SJCRH30 (cell line): ENCODE results near the gene BRINP2. TPM values are rescaled to one million over a fixed set of nuclear protein-coding genes. Genes with fewer than 3 reads are reported as not detected.
"Not testable (repeated sequence)": the region's sequence is repeated elsewhere in the genome, so short reads cannot be mapped to it uniquely, and the experiment has no call there.

ENCODE experiments used
- DNase-seq, 2 experiments: peaks; one replicate each; pipeline ENCODE4 v3.0.0-alpha.2; 2015 to 2020
- H3K27ac ChIP-seq: fragments of 250-450 bp; sonication (Bioruptor Pico); 2 replicates; pipeline ENCODE4 v1.5.1; 2020; ENCODE audit warnings: mild to moderate bottlenecking, moderate library complexity
- H3K27me3 ChIP-seq: fragments of 250-450 bp; sonication (Bioruptor Pico); 2 replicates; pipeline ENCODE4 v1.5.1; 2020; ENCODE audit warnings: mild to moderate bottlenecking, moderate library complexity
- H3K36me3 ChIP-seq: fragments of 250-450 bp; sonication (Bioruptor Pico); 2 replicates; pipeline ENCODE4 v1.5.1; 2020; ENCODE audit warnings: mild to moderate bottlenecking, moderate library complexity
- H3K4me1 ChIP-seq: fragments of 250-450 bp; sonication (Bioruptor Pico); 2 replicates; pipeline ENCODE4 v1.5.1; 2020; ENCODE audit warnings: mild to moderate bottlenecking, moderate library complexity
- H3K4me3 ChIP-seq: fragments of 250-450 bp; sonication (Bioruptor Pico); 2 replicates; pipeline ENCODE4 v1.5.1; 2020; ENCODE audit warnings: mild to moderate bottlenecking, moderate library complexity
- H3K9me3 ChIP-seq: fragments of 250-450 bp; sonication (Bioruptor Pico); replicated peaks from 2 replicates; pipeline ENCODE4 v1.5.1; 2020; ENCODE audit warnings: mild to moderate bottlenecking, moderate library complexity
- total RNA-seq: library from RNA; depleted of rRNA; stranded (reverse); fragments of >200 nt; shearing (Covaris generic); gene quantifications from 2 replicates; pipeline ENCODE4 v1.2.3, GENCODE V29; 2014

BRINP2 gene
- total RNA-seq, 1 experiment from 2014 or later = not detected

DNA sequence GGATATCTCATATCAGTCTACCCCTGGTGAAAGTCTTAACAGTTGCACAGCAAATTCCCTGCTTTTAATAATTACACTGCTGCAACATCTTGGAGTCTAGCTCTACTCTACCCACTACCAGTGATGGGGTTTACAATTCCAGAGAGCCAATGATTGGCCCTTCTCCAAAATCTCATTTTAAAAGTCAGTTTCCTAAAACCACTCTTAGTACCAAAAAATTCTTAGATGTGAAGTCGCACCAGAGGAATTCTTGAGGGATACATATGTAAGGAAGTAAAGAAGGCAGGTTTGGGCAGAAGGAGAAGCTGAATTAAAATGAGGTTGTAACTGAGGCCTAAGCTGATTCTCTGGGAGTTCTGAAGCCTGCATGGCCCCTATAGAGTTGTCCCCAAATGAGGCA lies 129.7 kb downstream of the BRINP2 start:
- no peaks in the 10 kb centered on the region for H3K36me3 ChIP-seq
- H3K27me3 ChIP-seq = no peaks in the 10 kb centered on the region
- no peak for DNase-seq
- H3K27ac ChIP-seq = no peak overlapping the region
- no peak overlapping the region for H3K4me3 ChIP-seq
- H3K9me3 ChIP-seq = no peaks in the 10 kb centered on the region
- H3K4me1 ChIP-seq = no peaks in the 10 kb centered on the region

DNA sequence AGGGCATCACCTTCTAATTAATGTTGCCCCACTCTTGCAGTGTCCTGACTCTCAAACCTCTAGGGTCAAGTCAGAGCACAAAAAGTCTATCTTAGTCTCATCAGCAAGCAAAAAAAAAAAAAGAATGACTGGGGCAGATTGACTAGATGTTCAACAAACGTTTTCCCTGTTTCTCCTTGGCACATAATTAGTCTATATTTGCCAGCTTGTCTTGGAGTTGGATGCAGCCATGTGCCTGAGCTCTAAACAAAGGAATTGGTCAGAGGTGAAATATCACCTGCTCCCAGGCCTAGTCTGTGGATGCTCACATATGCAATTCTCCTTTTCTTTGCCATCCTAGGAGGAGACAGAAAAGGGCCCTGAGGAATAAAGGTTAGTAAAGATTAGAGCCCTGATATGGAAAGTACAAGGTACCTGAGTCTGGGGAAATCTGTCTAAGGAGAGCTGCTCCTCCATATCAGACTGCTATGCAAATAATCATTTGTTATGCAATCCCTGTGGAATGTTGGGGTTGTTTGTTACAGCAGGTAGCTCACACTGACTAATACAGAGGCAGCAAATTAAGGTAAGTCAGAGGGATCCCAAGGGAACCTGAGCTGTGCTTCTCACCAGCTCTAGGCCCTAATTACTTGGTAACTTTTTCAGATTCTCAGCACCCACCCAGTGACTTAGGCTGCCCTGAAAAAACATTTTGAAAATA lies 130.8 kb downstream of the BRINP2 start:
- no peak for DNase-seq
- Histone ChIP-seq H3K4me3 (no peak overlapping the region), H3K27me3 (no peaks in the 10 kb centered on the region), H3K27ac (no peak overlapping the region), H3K9me3 (no peaks in the 10 kb centered on the region), H3K4me1 (no peaks in the 10 kb centered on the region), H3K36me3 (no peaks in the 10 kb centered on the region)

GRCh38 chr1:177302357-177303044 lies 131.7 kb downstream of the BRINP2 start:
- no peaks in the 10 kb centered on the region for H3K36me3 ChIP-seq
- no peaks in the 10 kb centered on the region for H3K9me3 ChIP-seq
- no peaks in the 10 kb centered on the region for H3K27me3 ChIP-seq
- H3K4me1 ChIP-seq = no peaks in the 10 kb centered on the region
- H3K4me3 ChIP-seq = no peak overlapping the region
- DNase-seq = no peak
- H3K27ac ChIP-seq = no peak overlapping the region

DNA sequence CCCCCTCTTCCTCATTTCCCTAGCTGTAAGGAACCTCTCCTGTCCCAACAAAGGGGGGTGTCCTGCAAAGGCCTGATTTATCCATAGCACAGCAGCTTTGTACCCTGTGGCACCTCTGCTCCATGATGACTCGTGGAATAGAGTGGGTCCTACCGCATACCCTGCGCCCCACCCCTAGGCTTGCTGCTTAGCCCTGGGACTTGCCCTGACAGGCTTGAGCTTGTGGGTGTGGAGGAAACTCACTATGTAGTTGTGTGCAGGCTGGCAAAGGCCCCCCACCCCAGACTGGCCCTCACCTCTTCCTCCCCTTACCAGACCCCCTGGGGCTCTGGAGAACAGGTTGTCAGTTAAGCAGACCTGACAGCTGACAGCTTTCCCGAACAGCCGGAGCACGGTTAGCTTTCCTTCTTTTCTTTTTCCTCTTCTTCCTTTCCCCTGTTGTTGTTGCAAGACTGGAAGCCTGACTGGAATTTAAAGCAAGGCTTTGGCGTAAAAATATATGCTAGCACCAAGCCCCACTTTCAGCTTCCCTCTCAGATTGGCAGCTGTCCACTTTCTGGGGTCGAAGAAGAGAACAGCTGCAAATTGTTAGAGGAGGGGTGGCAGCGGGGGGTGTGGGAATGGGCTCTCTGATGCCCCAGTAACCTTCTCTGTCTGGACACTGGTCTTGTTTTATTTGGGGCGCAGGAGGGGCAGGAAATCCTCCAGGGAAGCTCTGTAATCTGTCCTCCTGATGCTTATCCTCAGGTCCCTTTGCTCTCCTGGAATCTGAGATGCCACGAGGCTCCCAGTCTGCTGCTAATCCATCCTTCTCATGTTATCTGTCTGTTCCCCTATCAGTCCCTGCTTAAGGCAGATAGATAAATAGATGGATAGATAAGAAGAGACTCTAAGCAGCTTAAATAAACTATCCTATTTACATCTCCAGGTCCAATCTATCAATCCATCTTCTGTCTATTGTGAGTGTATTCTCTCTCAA lies 134.6 kb downstream of the BRINP2 start:
- Histone ChIP-seq H3K36me3 (no peaks in the 10 kb centered on the region), H3K9me3 (no peaks in the 10 kb centered on the region), H3K27ac (no peak overlapping the region), H3K27me3 (no peaks in the 10 kb centered on the region), H3K4me3 (no peak overlapping the region), H3K4me1 (no peaks in the 10 kb centered on the region)
- no peak for DNase-seq

- Histone ChIP-seq H3K9me3 (no peaks in the 10 kb centered on the region), H3K4me3 (no peak overlapping the region), H3K27me3 (no peaks in the 10 kb centered on the region), H3K36me3 (no peaks in the 10 kb centered on the region), H3K27ac (no peak overlapping the region), H3K4me1 (no peaks in the 10 kb centered on the region)
- no peak for DNase-seq
These were observed 135.3 kb downstream of the BRINP2 start for GRCh38 chr1:177306019-177306415.

- Histone ChIP-seq H3K36me3 (no peaks in the 10 kb centered on the region), H3K9me3 (no peaks in the 10 kb centered on the region), H3K4me1 (no peaks in the 10 kb centered on the region), H3K27ac (no peak overlapping the region), H3K4me3 (no peak overlapping the region), H3K27me3 (no peaks in the 10 kb centered on the region)
- no peak for DNase-seq
These were observed 136.2 kb downstream of the BRINP2 start for GRCh38 chr1:177306981-177307380.

DNA sequence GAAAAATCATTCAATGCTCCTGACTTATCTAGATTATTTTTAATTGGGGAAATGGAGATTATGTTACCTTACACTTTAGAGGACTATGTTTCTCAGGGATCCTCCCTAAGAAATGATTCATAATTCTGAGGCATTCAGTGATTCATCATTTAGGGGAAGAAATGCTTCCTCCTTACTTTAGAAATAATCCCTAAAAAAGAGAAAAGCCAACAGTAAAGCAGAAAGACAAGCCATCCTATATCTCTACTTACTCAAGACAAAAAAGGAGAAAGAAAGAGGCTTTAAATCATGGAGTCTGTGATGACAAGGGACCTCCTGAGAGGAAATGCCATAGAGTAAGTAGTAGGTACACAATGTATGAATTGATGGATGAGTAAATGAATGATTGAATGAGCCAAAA lies 137.0 kb downstream of the BRINP2 start:
- no peak for DNase-seq

GRCh38 chr1:177309880-177310279 lies 139.1 kb downstream of the BRINP2 start:
- H3K27me3 ChIP-seq = no peaks in the 10 kb centered on the region
- H3K4me1 ChIP-seq = no peaks in the 10 kb centered on the region
- no peak overlapping the region for H3K4me3 ChIP-seq
- no peaks in the 10 kb centered on the region for H3K36me3 ChIP-seq
- H3K27ac ChIP-seq = no peak overlapping the region
- DNase-seq = no peak
- H3K9me3 ChIP-seq = no peaks in the 10 kb centered on the region

More for the DNA sequence above, 137.0 kb downstream of the BRINP2 start:
- Histone ChIP-seq H3K9me3 (no peaks in the 10 kb centered on the region), H3K27ac (no peak overlapping the region), H3K4me3 (no peak overlapping the region), H3K4me1 (no peaks in the 10 kb centered on the region), H3K36me3 (no peaks in the 10 kb centered on the region), H3K27me3 (no peaks in the 10 kb centered on the region)

DNA sequence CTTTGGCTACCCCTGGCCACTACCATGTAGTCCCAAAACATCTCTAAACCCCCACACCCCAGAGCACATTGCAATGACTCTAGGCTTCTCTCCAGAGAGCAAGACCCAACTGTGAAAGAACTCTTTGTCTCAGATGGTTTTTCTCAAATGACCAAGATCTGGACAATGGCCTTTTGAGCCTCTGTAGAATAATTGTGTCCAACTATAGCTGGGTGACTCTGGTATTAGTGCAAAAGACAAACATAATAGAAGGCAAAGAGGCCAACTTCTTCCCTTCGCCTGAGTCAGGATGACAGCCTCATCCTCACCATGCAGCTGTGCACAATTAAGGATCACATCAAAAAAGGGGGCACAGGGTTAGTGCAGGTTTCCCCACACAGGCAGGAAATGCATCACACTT lies 139.6 kb downstream of the BRINP2 start:
- H3K27ac ChIP-seq = no peak overlapping the region
- DNase-seq = no peak
- no peaks in the 10 kb centered on the region for H3K27me3 ChIP-seq
- no peaks in the 10 kb centered on the region for H3K4me1 ChIP-seq
- H3K4me3 ChIP-seq = no peak overlapping the region
- H3K36me3 ChIP-seq = no peaks in the 10 kb centered on the region
- H3K9me3 ChIP-seq = no peaks in the 10 kb centered on the region

GRCh38 chr1:177311111-177311510 lies 140.4 kb downstream of the BRINP2 start:
- H3K4me3 ChIP-seq = no peak overlapping the region
- H3K4me1 ChIP-seq = no peaks in the 10 kb centered on the region
- H3K36me3 ChIP-seq = no peaks in the 10 kb centered on the region
- DNase-seq = no peak
- H3K27me3 ChIP-seq = no peaks in the 10 kb centered on the region
- no peaks in the 10 kb centered on the region for H3K9me3 ChIP-seq
- H3K27ac ChIP-seq = no peak overlapping the region

DNA sequence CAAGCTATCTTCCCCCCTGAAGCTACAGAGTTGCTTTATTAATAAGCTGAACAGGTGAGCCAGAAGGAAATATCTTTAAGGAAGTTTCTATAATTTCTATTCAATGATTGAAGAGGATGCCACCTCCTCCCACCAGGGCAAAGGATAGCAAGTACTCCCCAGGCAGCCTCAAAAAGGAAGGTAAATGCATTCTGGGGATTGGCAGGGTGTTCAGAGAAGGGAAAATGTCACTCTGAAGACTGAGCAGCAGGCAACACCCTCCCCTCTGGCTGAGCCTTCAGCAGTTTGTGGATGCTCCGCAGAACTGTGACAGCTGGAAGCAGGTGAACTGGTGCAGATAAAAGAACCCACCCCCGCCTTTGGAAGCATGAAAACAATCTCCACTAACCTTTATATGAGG lies 140.8 kb downstream of the BRINP2 start:
- no peak for DNase-seq

GRCh38 chr1:177315261-177315660 lies 144.5 kb downstream of the BRINP2 start:
- no peaks in the 10 kb centered on the region for H3K27me3 ChIP-seq
- no peaks in the 10 kb centered on the region for H3K36me3 ChIP-seq
- no peak overlapping the region for H3K27ac ChIP-seq
- H3K9me3 ChIP-seq = no peaks in the 10 kb centered on the region
- DNase-seq = no peak
- H3K4me1 ChIP-seq = no peaks in the 10 kb centered on the region
- H3K4me3 ChIP-seq = no peak overlapping the region

More for the DNA sequence above, 140.8 kb downstream of the BRINP2 start:
- no peaks in the 10 kb centered on the region for H3K36me3 ChIP-seq
- H3K4me1 ChIP-seq = no peaks in the 10 kb centered on the region
- H3K4me3 ChIP-seq = no peak overlapping the region
- no peaks in the 10 kb centered on the region for H3K27me3 ChIP-seq
- H3K9me3 ChIP-seq = no peaks in the 10 kb centered on the region
- H3K27ac ChIP-seq = no peak overlapping the region

DNA sequence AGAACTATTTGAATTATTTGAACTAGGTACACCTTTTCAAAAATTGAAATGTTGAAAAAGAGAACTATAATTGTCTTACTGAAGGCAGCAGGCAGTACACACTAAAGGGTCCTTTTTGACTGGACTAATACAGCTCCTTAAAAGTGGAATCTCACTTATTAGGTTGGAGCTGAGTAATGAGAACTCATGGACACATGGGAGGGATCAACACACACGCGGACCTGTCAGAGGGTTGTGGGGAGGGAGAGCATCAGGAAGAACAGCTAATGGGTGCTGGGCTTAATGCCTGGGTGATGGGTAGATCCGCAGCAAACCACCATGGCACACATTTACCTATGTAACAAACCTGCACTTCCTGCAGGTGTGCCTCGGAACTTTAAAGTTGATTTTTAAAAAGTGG lies 145.0 kb downstream of the BRINP2 start:
- DNase-seq = no peak
- no peaks in the 10 kb centered on the region for H3K9me3 ChIP-seq
- H3K4me1 ChIP-seq = no peaks in the 10 kb centered on the region
- no peaks in the 10 kb centered on the region for H3K27me3 ChIP-seq
- no peak overlapping the region for H3K4me3 ChIP-seq
- no peaks in the 10 kb centered on the region for H3K36me3 ChIP-seq
- H3K27ac ChIP-seq = no peak overlapping the region

- H3K27me3 ChIP-seq, H3K4me3 ChIP-seq, H3K4me1 ChIP-seq, H3K36me3 ChIP-seq, H3K27ac ChIP-seq, DNase-seq, H3K9me3 ChIP-seq: not testable (repeated sequence)
These were observed 150.7 kb downstream of the BRINP2 start for GRCh38 chr1:177321434-177321833.

DNA sequence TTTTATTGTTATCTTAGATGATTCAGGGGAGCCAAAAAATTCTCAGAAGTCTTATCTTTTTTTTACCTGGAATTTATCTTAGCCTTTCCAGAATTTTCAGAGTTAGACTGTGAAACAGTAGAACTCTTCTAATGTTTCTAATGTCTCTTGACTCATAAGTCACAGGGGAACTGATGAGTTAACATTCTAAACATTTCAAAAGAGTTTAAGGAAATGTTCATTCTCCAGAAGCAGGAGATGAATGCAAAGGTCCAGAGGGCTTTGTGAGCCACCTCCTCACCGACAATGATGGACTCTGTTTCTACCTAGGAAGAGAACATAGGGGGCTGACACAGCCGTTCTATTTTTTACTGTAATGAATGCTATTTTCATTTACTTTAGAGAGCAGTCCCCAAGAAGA lies 157.5 kb downstream of the BRINP2 start:
- Histone ChIP-seq H3K4me1 (no peaks in the 10 kb centered on the region), H3K27ac (no peak overlapping the region), H3K36me3 (no peaks in the 10 kb centered on the region), H3K27me3 (no peaks in the 10 kb centered on the region), H3K9me3 (no peaks in the 10 kb centered on the region), H3K4me3 (no peak overlapping the region)
- no peak for DNase-seq
